GM19397 (cell line): ENCODE measurements around the gene PAQR9.

ENCODE experiments used
- ATAC-seq: cut with Tn5 transposase; IDR thresholded peaks from one replicate; pipeline ENCODE4 v1.9.1; 2021; ENCODE audit warnings: mild to moderate bottlenecking, moderate library complexity; ENCODE audit not compliant: unreplicated experiment

PAQR9 gene

DNA sequence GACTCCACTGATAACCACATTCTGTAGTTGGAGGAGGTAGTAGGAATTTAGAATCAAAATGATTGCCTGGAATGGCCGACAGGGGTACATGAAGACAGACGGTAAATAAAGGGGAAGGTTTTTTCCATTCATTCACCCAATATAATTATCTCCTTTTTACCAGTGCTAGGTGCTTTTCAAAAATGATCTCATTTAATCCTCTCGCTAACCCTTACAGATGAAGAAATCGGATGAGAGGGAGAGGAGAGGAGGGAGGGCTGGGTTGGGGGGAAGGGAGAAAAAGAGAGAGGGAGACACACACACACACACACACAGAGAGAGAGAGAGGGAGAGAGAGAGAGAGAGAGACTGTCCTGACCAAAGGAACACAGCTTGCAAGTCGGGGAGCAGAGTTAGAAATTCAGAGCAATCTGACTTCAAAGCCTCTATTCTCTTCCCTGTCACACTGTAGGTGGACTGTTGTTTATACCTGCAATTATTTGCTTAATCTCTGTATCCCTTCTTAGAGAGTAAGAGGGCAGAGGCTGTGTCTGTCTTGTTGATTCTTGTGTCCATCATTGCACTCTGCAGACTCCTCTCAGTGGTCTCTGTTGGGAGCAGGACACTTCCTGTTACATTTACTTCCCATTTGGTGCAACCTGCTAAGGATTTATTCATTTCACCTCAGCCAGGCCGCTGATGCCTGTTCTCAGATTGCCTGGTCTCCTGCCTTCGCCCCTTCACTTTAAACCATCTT is 18.7 kb upstream of the PAQR9 start:
- ATAC-seq: no peak

GRCh38 chr3:142981108-142981507 is 17.6 kb upstream of the PAQR9 start:
- no peak for ATAC-seq

DNA sequence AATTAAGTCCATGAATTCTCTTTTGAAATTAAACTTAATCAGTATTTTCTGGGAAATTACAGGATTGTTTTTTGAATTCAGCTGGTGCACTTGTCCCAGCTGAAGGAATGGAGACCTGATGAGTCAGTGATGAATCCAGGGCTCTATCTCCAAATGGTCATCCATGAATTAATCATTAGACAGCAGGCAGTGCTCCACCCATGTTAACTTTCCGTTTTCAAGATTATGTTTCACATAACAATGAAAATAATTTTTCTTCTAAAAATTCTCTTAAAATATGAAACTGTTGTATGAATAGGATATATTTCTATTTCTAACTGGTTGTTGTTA is 13.9 kb upstream of the PAQR9 start:
- no peak for ATAC-seq

DNA sequence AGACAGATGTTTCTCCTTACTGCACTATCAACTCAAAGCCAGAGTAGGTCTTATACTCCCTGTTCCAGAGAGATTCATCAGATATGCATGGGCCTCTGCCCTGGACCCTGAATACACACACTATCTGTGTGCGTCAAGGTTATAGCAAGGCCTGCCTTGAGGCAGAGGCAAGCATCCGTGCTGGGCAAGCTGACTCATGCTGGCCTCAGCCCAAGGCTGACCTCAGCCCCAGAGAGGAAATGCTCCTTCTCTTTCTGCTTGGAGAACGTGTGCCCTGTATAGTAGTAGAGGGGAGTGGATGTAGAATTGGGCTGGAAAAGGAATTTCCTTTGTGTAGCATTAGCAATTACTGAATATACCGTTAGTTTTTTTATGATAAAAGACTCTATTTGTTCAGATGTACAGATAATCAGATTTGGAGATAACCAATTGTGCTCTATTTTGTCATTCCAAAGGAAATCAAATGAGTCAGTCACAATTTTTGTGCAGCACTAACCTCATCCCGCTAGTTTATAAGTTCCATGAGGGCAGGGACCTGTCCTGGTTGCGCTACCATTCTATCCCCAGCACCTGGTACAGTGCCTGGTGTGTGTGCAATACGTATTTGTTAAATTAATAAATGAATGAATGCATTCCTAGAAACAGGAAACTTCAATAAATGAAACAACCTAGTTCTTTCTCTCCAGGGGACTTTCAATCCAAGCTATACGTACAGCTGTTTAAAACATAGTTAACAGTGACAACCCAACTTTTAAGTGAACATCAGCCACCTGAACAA is 13.3 kb upstream of the PAQR9 start:
- ATAC-seq: no peak

GRCh38 chr3:142975316-142975995 is 12.0 kb upstream of the PAQR9 start:
- no peak for ATAC-seq

- no peak for ATAC-seq
Observed at GRCh38 chr3:142973217-142974009, 9.9 kb upstream of the PAQR9 start.

DNA sequence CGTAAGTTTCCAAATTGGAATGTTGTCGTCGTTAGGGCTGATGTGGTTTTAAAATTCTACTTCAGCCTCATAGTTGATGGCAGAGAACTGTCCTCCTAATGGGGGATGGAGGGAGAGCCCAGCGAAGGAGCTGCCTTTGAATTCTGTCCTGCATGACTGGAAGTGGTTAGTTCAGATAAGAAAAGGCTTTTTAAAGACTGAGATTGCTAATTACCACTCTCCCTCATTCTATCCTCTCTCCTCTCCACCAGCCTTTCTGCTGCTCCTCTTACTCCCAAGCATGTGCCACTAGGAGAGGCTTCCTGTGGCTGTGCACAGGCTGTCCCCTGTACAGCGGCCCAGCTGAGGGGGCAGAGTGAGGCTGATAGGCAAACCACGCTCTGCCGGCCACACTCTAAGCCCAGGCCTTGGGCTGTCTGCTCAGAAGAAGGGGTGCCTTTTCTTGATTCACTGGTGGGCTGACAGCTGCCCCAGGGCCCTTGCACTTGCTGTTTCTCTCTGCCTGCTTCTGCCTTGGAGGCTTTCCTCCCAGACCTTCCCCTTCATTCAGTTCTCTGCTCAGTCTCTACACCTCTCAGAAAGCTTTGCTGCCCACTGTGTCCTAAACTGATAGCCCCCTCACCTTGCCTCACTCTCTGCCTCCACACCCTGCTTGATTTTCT is 8.7 kb upstream of the PAQR9 start:
- ATAC-seq: no peak

DNA sequence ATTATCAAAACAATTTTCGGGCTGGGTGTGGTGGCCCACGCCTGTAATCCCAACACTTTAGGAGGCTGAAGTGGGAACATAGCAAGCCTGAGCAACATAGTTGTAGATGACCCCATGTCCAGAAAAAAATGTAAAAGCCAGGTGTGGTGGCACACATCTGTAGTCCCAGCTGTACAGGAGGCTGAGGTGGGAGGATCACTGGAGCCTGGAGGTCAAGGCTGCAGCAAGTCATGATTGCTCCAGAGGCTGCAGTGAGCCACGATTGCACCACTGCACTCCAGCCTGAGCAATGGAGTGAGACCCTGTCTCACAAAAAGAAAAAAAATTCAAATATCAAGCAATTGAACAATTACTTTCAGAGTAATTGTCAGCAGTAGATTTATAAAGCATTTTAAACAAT is 8.0 kb upstream of the PAQR9 start:
- ATAC-seq: no peak

DNA sequence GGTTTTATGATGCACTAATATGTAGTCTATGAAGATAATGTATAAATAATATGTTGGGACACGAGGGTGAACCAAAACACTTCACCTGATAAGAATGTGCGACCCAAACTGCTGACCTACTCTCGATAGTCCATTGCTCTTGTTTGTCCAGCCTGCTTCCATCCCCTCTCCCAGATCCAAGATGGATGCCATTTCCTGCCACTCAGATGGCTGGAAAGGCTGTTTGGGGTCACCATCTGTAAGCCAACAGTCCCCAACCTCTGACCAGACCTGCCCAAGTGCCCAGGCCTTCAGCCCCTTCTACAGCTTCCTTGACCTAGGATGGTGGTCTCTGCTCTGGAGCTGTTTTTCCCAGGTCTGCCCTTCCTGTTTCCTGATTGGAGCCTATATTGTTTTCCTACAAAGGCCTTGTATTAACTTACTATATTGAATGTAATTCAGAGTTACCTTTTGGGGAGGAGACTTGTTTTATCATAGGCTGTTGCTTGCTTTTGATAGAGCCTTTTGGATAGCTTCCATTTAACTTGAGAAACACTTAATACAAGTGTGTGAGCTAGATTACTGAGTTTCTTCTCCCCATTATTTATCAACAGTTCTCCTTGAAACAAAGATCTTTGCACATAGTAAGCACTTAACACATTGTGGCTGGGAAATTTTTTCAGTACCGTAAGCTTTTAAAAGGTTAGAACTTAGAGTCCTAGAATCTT is 5.0 kb upstream of the PAQR9 start:
- no peak for ATAC-seq

- ATAC-seq: no peak
Observed at GRCh38 chr3:142966808-142967207, 3.3 kb upstream of the PAQR9 start.

- ATAC-seq: no peak
Observed at GRCh38 chr3:142965581-142965980, 2.1 kb upstream of the PAQR9 start.

DNA sequence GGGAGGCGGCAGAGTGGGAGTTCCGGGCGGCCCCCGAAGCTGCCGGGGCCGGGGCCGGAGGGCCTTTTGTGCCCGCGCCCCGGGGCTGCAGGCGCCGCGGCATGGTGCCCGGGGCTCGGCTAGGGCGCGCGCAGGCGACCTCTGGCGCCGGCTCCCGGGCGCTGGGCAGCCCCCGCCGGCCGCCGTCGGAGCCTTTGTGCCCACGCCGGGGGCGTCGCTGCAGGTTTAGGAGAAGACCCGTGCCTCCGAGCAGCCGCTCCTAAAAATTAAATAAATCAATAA is 299 bp downstream of the PAQR9 start:
- peak; percentile 17 for ATAC-seq

GRCh38 chr3:142962520-142963233 is 797 bp downstream of the PAQR9 start:
- ATAC-seq: peak; percentile 20

DNA sequence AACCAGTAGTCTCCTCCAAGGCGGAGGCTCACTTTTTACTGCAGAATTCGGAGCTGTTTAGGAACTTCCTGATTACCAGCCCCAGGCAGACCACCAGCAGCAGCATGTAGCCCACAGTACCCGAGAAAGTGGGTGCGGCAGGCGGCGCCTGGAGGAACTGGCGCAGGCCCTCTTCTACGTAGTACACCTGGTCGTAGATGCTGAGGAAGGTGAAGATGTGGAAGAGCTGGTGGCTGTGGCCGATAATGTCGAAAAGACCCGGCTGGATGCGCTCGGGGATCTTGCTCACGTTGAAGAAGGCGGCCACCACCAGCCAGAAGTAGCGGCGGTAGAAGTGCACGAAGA is 1.3 kb downstream of the PAQR9 start:
- no peak for ATAC-seq

DNA sequence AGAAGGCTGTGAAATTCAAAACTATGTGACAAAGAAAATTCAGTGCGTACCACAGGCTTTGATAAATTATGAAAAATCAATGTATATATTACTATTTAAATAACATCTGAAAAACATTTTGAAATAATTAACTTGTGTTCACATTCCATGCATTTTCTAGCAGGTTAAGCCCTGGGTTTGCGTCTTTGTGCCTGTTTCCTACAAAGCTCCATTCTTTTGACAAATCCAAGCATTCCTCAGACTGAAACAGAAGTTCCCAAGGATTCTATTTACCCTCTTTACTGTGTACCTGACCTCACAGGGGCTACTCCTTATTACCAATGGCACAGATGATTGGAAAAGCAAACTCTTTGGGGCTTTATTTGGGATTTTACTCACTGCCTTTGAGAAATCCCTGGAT is 1.9 kb downstream of the PAQR9 start:
- ATAC-seq: no peak

GRCh38 chr3:142960322-142960850 is 3.1 kb downstream of the PAQR9 start:
- no peak for ATAC-seq

DNA sequence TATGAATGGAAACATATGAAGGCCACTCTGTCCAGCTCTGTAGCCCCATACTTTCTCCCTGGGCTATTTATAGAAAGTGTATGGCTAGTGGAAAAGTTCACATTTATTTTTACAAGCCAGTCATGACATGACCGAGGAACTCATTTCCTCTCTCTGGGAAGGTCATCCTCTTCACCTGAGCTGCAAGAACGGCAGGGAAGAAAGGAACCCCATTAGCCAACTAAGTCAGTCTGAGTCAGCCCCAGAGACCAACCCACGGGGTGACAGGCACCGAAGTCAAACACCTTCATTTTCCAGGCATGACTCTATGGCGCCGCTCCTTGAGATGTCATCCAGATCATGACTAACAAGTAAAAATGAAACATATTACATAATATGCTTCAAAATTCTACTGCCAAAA is 4.8 kb downstream of the PAQR9 start:
- ATAC-seq: no peak

- ATAC-seq: no peak
Observed at GRCh38 chr3:142953443-142953842, 10.0 kb downstream of the PAQR9 start.
